ENCODE results near the gene BUD23.
"Not testable (repeated sequence)": the region's sequence is repeated elsewhere in the genome, so short reads cannot be mapped to it uniquely, and the experiment has no call there.

- TF ChIP-seq CTCF, POLR2A (IDR thresholded peaks at IDR 0.05): not testable (repeated sequence)
These were observed 37.0 kb downstream of the BUD23 start for GRCh38 chr7:73720443-73720842.
